ENCODE data around the gene THYN1. TPM values are rescaled to one million over a fixed set of nuclear protein-coding genes. Genes with fewer than 3 reads are reported as not detected.
A peak's percentile ranks its signal among the peaks of the same experiment; 100 is the strongest.
"Not testable (repeated sequence)": the region's sequence is repeated elsewhere in the genome, so short reads cannot be mapped to it uniquely, and the experiment has no call there.

The THYN1 gene
- total and polyA plus RNA-seq, 9 donors, result 30.0 to 44.6 (median 33.3) TPM

- Histone ChIP-seq H3K36me3 (ENCODE audit: control insufficient read depth, insufficient read depth, low read length) (no peaks in the 10 kb centered on the region), H3K27ac (ENCODE audit: low read length) (no peak overlapping the region), H3K4me3 (ENCODE audit: low read length) (no peak overlapping the region), H3K9me3 (replicated peaks; ENCODE audit: control insufficient read depth, low read depth, low read length) (no peaks in the 10 kb centered on the region), H3K27me3 (ENCODE audit: control insufficient read depth, insufficient read depth, low read length) (peaks cover 4% of the 10 kb centered on the region), H3K4me1 (ENCODE audit: control insufficient read depth, insufficient read depth, low read length) (peaks cover 4% of the 10 kb centered on the region)
- DNase-seq, result no peak
- 94% methylated on average over 11 of the region's 13 CpGs for WGBS (ENCODE audit: insufficient coverage)
Measured at GRCh38 chr11:134288486-134288885, 35.3 kb upstream of the THYN1 start.

DNA sequence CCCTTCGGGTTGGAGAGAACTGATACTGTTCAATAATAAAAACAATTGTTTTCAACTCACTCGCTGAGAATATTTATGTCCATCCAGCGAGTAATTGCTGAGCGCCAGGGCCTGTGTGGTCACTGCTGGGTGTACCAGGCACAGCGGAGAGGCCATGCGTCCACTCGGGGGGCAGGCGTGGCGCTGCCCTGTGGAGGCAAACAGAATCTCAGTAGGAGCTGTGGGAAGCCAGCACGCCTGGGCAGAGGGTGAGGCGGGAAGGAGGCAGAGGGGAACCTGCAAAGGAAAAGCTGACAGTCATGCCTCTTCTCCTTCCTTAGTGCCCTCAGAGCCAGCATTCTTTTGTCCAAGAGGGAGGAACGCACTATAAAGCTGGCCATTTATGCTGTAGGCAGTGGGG, 34.4 kb upstream of the THYN1 start:
- peaks cover 9% of the 10 kb centered on the region for H3K27me3 ChIP-seq (ENCODE audit: control insufficient read depth, insufficient read depth, low read length)
- peaks cover 4% of the 10 kb centered on the region for H3K4me1 ChIP-seq (ENCODE audit: control insufficient read depth, insufficient read depth, low read length)
- no peaks in the 10 kb centered on the region for H3K36me3 ChIP-seq (ENCODE audit: control insufficient read depth, insufficient read depth, low read length)
- no peak overlapping the region for H3K4me3 ChIP-seq (ENCODE audit: low read length)
- DNase-seq, result no peak
- no peak overlapping the region for H3K27ac ChIP-seq (ENCODE audit: low read length)
- H3K9me3 ChIP-seq (replicated peaks; ENCODE audit: control insufficient read depth, low read depth, low read length), result no peaks in the 10 kb centered on the region
- WGBS (ENCODE audit: insufficient coverage), result 94% methylated on average over 8 of the region's 12 CpGs

DNA sequence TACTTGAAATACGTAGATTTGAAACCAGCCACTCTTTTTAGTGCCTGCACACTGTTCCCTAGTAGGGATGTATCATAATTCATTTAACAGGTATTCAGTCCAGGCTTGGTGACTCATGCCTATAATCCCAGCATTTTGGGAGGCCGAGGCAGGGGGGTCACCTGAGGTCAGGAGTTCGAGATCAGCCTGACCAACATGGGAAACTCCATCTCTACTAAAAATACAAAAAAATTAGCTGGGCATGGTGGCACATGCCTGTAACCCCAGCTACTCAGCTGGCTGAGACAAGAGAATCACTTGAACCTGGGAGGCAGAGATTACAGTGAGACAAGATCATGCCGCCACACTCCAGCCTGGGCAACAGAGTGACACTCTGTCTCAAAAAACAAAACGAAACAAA, 31.2 kb upstream of the THYN1 start:
- whole genome bisulfite sequencing (ENCODE audit: insufficient coverage), result no CpG with 5 or more reads among the region's 5 CpGs
- DNase-seq; H3K27ac ChIP-seq (ENCODE audit: low read length); H3K4me1 ChIP-seq (ENCODE audit: control insufficient read depth, insufficient read depth, low read length); H3K36me3 ChIP-seq (ENCODE audit: control insufficient read depth, insufficient read depth, low read length); H3K4me3 ChIP-seq (ENCODE audit: low read length); H3K9me3 ChIP-seq (replicated peaks; ENCODE audit: control insufficient read depth, low read depth, low read length): not testable (repeated sequence)
- peaks cover 14% of the 10 kb centered on the region for H3K27me3 ChIP-seq (ENCODE audit: control insufficient read depth, insufficient read depth, low read length)

- no peak overlapping the region for H3K4me3 ChIP-seq (ENCODE audit: low read length)
- no peaks in the 10 kb centered on the region for H3K4me1 ChIP-seq (ENCODE audit: control insufficient read depth, insufficient read depth, low read length)
- H3K27ac ChIP-seq (ENCODE audit: low read length), result no peak overlapping the region
- peaks cover 16% of the 10 kb centered on the region for H3K27me3 ChIP-seq (ENCODE audit: control insufficient read depth, insufficient read depth, low read length)
- H3K9me3 ChIP-seq (replicated peaks; ENCODE audit: control insufficient read depth, low read depth, low read length), result no peaks in the 10 kb centered on the region
- WGBS (ENCODE audit: insufficient coverage), result 64% methylated on average over 16 of the region's 16 CpGs
- H3K36me3 ChIP-seq (ENCODE audit: control insufficient read depth, insufficient read depth, low read length), result no peaks in the 10 kb centered on the region
- no peak for DNase-seq
Measured at GRCh38 chr11:134283461-134284230, 30.5 kb upstream of the THYN1 start.

GRCh38 chr11:134282121-134283045, 29.2 kb upstream of the THYN1 start:
- Histone ChIP-seq H3K4me1 (ENCODE audit: control insufficient read depth, insufficient read depth, low read length) (no peaks in the 10 kb centered on the region), H3K27me3 (ENCODE audit: control insufficient read depth, insufficient read depth, low read length) (peaks cover 28% of the 10 kb centered on the region), H3K9me3 (replicated peaks; ENCODE audit: control insufficient read depth, low read depth, low read length) (no peaks in the 10 kb centered on the region), H3K4me3 (ENCODE audit: low read length) (no peak overlapping the region), H3K36me3 (ENCODE audit: control insufficient read depth, insufficient read depth, low read length) (no peaks in the 10 kb centered on the region), H3K27ac (ENCODE audit: low read length) (no peak overlapping the region)
- no peak for DNase-seq
- WGBS (ENCODE audit: insufficient coverage), result 84% methylated on average over 16 of the region's 22 CpGs

DNA sequence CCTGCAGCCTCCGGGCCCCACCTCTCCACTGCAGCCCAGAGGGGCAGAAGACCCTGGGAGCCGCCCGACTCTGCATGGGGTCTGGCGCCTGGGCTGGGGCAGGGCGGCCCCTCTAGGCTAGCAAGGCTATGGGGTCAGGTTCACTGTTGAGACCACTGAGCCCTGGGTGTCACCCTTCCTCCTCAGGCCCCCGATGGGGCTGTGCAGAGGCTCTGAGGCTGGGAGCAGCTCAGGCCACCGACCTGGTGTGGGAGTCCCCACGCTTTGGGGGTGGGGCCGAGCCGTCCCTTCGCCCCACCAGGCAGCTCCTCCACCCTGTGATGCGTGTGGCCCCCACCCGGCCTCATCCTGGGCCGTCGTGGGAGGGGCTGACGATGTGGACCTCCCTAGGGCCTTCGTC, 28.5 kb upstream of the THYN1 start:
- not testable (repeated sequence) for H3K4me1 ChIP-seq (ENCODE audit: control insufficient read depth, insufficient read depth, low read length); DNase-seq; H3K36me3 ChIP-seq (ENCODE audit: control insufficient read depth, insufficient read depth, low read length); H3K9me3 ChIP-seq (replicated peaks; ENCODE audit: control insufficient read depth, low read depth, low read length); H3K27ac ChIP-seq (ENCODE audit: low read length); H3K4me3 ChIP-seq (ENCODE audit: low read length)
- peaks cover 36% of the 10 kb centered on the region for H3K27me3 ChIP-seq (ENCODE audit: control insufficient read depth, insufficient read depth, low read length)
- WGBS (ENCODE audit: insufficient coverage), result no CpG with 5 or more reads among the region's 17 CpGs

DNA sequence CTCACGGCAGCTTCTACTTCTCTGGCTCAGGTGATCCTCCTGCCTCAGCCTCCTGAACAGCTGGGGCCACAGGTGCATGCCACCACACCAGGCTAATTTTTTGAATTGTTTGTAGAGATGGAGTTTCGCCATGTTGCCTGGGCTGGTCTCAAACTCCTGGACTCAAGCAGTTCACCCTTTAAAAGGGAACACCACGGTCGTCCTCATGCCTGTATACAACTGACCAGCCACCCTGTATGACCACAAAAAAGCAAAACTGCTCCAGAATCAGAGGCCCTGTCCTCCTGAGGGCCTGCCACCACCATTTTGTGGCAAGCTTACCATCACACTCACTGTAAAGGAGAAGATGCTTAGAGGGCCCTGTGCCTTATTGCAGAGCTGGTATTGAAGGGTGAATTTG, 25.2 kb upstream of the THYN1 start:
- no peak overlapping the region for H3K27ac ChIP-seq (ENCODE audit: low read length)
- DNase-seq, result no peak
- H3K9me3 ChIP-seq (replicated peaks; ENCODE audit: control insufficient read depth, low read depth, low read length), result no peaks in the 10 kb centered on the region
- peaks cover 15% of the 10 kb centered on the region for H3K4me1 ChIP-seq (ENCODE audit: control insufficient read depth, insufficient read depth, low read length)
- peaks cover 55% of the 10 kb centered on the region for H3K27me3 ChIP-seq (ENCODE audit: control insufficient read depth, insufficient read depth, low read length)
- H3K4me3 ChIP-seq (ENCODE audit: low read length), result no peak overlapping the region
- WGBS (ENCODE audit: insufficient coverage), result no CpG with 5 or more reads among the region's 4 CpGs
- no peaks in the 10 kb centered on the region for H3K36me3 ChIP-seq (ENCODE audit: control insufficient read depth, insufficient read depth, low read length)

DNA sequence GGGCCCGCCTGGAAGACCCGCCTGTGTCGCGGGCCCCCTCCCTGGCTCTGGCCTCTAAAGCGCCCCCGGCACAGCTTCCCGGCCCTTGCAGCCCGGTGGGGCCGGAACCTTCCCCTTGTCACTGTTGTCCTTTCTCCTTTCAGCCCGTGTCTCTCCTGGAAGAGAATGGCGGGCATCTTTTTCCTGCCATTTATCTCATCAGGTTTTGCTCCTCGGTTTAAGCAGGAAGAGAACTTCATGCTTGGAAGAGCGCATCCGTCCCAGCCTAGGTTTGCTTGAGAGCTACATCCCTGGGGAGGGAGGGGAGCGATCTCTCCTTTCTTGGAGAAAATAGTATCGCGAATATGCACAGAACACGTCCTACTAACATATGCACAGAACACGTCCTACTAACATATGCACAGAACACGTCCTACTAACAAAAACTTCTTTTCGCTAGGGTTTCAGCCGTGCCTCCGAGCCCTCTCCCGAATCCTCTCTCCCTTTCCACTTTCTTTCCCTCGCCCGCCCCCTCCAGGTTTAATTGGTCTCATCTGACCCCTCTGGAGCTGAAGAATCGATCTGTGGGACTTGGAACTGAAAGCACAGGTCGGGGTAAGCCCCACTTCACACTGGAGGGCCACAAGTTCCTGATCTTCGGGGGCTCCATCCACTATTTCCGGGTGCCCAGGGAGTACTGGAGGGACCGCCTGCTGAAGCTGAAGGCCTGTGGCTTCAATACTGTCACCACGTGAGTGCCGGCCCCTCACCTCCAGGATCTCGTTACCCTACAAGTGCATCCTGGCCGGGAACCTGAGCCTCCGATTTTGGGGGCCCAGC, 24.2 kb upstream of the THYN1 start:
- no peak for DNase-seq
- WGBS (ENCODE audit: insufficient coverage), result 5% methylated on average over 29 of the region's 36 CpGs
- H3K4me3 ChIP-seq (ENCODE audit: low read length), result no peak overlapping the region

GRCh38 chr11:134276396-134277182, 23.4 kb upstream of the THYN1 start:
- H3K27ac ChIP-seq (ENCODE audit: low read length), result no peak overlapping the region
- H3K27me3 ChIP-seq (ENCODE audit: control insufficient read depth, insufficient read depth, low read length), result peaks cover 64% of the 10 kb centered on the region
- no peaks in the 10 kb centered on the region for H3K36me3 ChIP-seq (ENCODE audit: control insufficient read depth, insufficient read depth, low read length)
- DNase-seq, result no peak
- no peaks in the 10 kb centered on the region for H3K9me3 ChIP-seq (replicated peaks; ENCODE audit: control insufficient read depth, low read depth, low read length)
- WGBS (ENCODE audit: insufficient coverage), result under 1% methylated on average over 88 of the region's 88 CpGs
- H3K4me3 ChIP-seq (ENCODE audit: low read length), result peak overlapping the region; percentile 8
- peaks cover 15% of the 10 kb centered on the region for H3K4me1 ChIP-seq (ENCODE audit: control insufficient read depth, insufficient read depth, low read length)

More for the DNA sequence above, 24.2 kb upstream of the THYN1 start:
- Histone ChIP-seq H3K9me3 (replicated peaks; ENCODE audit: control insufficient read depth, low read depth, low read length) (no peaks in the 10 kb centered on the region), H3K4me1 (ENCODE audit: control insufficient read depth, insufficient read depth, low read length) (peaks cover 15% of the 10 kb centered on the region), H3K27me3 (ENCODE audit: control insufficient read depth, insufficient read depth, low read length) (peaks cover 60% of the 10 kb centered on the region), H3K27ac (ENCODE audit: low read length) (no peak overlapping the region), H3K36me3 (ENCODE audit: control insufficient read depth, insufficient read depth, low read length) (no peaks in the 10 kb centered on the region)

Data from muscle of leg (tissue), 11 donors.